GM12878 (cell line): ENCODE measurements around the gene KRTAP1-3. TPM values are rescaled to one million over a fixed set of nuclear protein-coding genes. Genes with fewer than 3 reads are reported as not detected.

Experiments used
- ATAC-seq: fragments of 200-7000 bp; cut with Tn5 transposase; 3 replicates; pipeline ENCODE4 v1.9.1; 2020; ENCODE audit warnings: mild to moderate bottlenecking, moderate library complexity
- BruUV-seq: library from RNA; stranded (reverse); fragments of 400-500 nt; replicated peaks from 2 replicates; lab custom pipeline; 2021; lab: Mats Ljungman, UMichigan
- CTCF ChIA-PET: fragments of 300-600 bp; sonication (Branson Sonifier 250); formaldehyde crosslinking; extraction: SDS; loops from one replicate; lab custom pipeline; 2021; ENCODE audit warnings: inconsistent platforms; lab: Yijun Ruan, JAX
- POLR2A ChIA-PET: fragments of 350-600 bp; formaldehyde crosslinking; extraction: SDS; loops from one replicate; lab custom pipeline; 2021; ENCODE audit warnings: inconsistent platforms; lab: Charles Lee
- RAD21 ChIA-PET: fragments of 300-600 bp; sonication (Branson Sonifier 250); formaldehyde crosslinking; loops from one replicate; lab custom pipeline; 2023; ENCODE audit warnings: antibody characterized with exemption; ENCODE audit not compliant: unreplicated experiment; lab: Charles Lee
- SMC1A ChIA-PET: fragments of 300-600 bp; sonication (Branson Sonifier 250); formaldehyde crosslinking; loops from one replicate; lab custom pipeline; 2023; ENCODE audit not compliant: unreplicated experiment, uncharacterized antibody; lab: Charles Lee
- DNase-seq: peaks from one replicate; pipeline ENCODE4 v3.0.0-alpha.2; 2011; ENCODE audit warnings: low read depth, low spot score
- FAIRE-seq: peaks from 3 replicates; lab custom pipeline; 2011; peaks lifted over from hg19 to GRCh38; lab: Jason Lieb, UNC
- H2AFZ ChIP-seq: 2 replicates; pipeline ENCODE4 v1.6.0; 2011; ENCODE audit warnings: low read depth, low read length, control low read depth; ENCODE audit not compliant: control insufficient read depth
- H3K27ac ChIP-seq: 2 replicates; pipeline ENCODE4 v1.5.1; 2011; ENCODE audit warnings: control low read depth; ENCODE audit not compliant: control insufficient read depth, insufficient read depth
- H3K27me3 ChIP-seq, 2 experiments: replicated peaks in 1 of 2; 2 replicates each; pipeline versions ENCODE4 v1.6.0 to v1.6.1; 2011; ENCODE audit warnings: low read length in 1 of 2; ENCODE audit not compliant: control insufficient read depth in 2 of 2, insufficient read depth in 2 of 2
- H3K36me3 ChIP-seq, 2 experiments: 2 replicates each; pipeline ENCODE4 v1.5.1; 2011; ENCODE audit warnings: low read length in 1 of 2; ENCODE audit not compliant: control insufficient read depth in 2 of 2, insufficient read depth in 2 of 2
- H3K4me1 ChIP-seq: 2 replicates; pipeline ENCODE4 v1.6.1; 2011; ENCODE audit warnings: mild to moderate bottlenecking, low read length, moderate library complexity, mixed read lengths; ENCODE audit not compliant: control insufficient read depth, insufficient read depth
- H3K4me2 ChIP-seq: 2 replicates; pipeline ENCODE4 v1.6.0; 2011; ENCODE audit warnings: control low read depth; ENCODE audit not compliant: control insufficient read depth, insufficient read depth
- H3K4me3 ChIP-seq: fragments of 200-600 bp; sonication (generic); 2 replicates; pipeline ENCODE4 v1.5.1; 2016
- H3K79me2 ChIP-seq: 2 replicates; pipeline ENCODE4 v1.6.0; 2011; ENCODE audit warnings: low read length; ENCODE audit not compliant: control insufficient read depth, insufficient read depth
- H3K9ac ChIP-seq: 2 replicates; pipeline ENCODE4 v1.8.0; 2011; ENCODE audit warnings: low read length, control low read depth, mixed read lengths; ENCODE audit not compliant: control insufficient read depth, insufficient read depth
- H3K9me3 ChIP-seq: replicated peaks from 3 replicates; pipeline ENCODE4 v1.5.1; 2011; ENCODE audit warnings: mild to moderate bottlenecking, low read length; ENCODE audit not compliant: control insufficient read depth, insufficient read depth
- H4K20me1 ChIP-seq: 2 replicates; pipeline ENCODE4 v1.6.0; 2011; ENCODE audit not compliant: control insufficient read depth, insufficient read depth
- CBFB ChIP-seq: IDR thresholded peaks from 2 replicates; pipeline ENCODE4 v1.6.1; 2016; ENCODE audit warnings: antibody characterized with exemption, low read depth
- CHD2 ChIP-seq: IDR thresholded peaks from 2 replicates; pipeline ENCODE4 v1.6.1; 2011; ENCODE audit warnings: low read depth, low read length, improper control_type of control experiment, borderline replicate concordance
- PAX5 ChIP-seq: IDR thresholded peaks from 2 replicates; pipeline ENCODE4 v1.6.1; 2011; ENCODE audit warnings: low read depth, low read length, borderline replicate concordance
- POU2F2 ChIP-seq: IDR thresholded peaks from 3 replicates; pipeline ENCODE4 v1.6.1; 2011; ENCODE audit warnings: low read depth, mild to moderate bottlenecking, low read length, borderline replicate concordance
- RAD21 ChIP-seq: IDR thresholded peaks from 2 replicates; pipeline ENCODE4 v1.6.1; 2011; ENCODE audit warnings: mild to moderate bottlenecking, low read depth, low read length, moderate library complexity; ENCODE audit not compliant: insufficient read depth
- SIN3A ChIP-seq: IDR thresholded peaks from 2 replicates; pipeline ENCODE4 v1.6.1; 2012; ENCODE audit warnings: low read depth, low read length, improper control_type of control experiment
- ZNF207 ChIP-seq: fragments of 450-650 bp; IDR thresholded peaks from 2 replicates; pipeline ENCODE4 v1.6.1; 2014; ENCODE audit warnings: antibody characterized with exemption, mild to moderate bottlenecking, borderline replicate concordance
- ZNF24 ChIP-seq: fragments of 450-650 bp; IDR thresholded peaks from 2 replicates; pipeline ENCODE4 v1.6.1; 2017; ENCODE audit warnings: antibody characterized with exemption, mild to moderate bottlenecking
- ZNF274 ChIP-seq: IDR thresholded peaks from one replicate; pipeline ENCODE4 v1.8.0; 2011; ENCODE audit not compliant: insufficient read length, insufficient read depth
- ZNF384 ChIP-seq: IDR thresholded peaks from 2 replicates; pipeline ENCODE4 v1.6.1; 2012; ENCODE audit warnings: low read depth, mild to moderate bottlenecking, low read length, improper control_type of control experiment, borderline replicate concordance
- WGBS: methylation state at CpG from one replicate; pipeline ENCODE4 v1.1.6; 2016; ENCODE audit warnings: low lambda C conversion rate; ENCODE audit not compliant: insufficient replicate concordance, insufficient coverage; ENCODE audit errors: missing lambda C conversion rate; 5-methylcytosine and 5-hydroxymethylcytosine counted together
- in situ Hi-C: fragments of 300-500 bp; cut with MboI; formaldehyde crosslinking; loops from 9 replicates; pipeline ENCODE4 v1.14.3; 2018; ENCODE audit warnings: mixed read lengths
- intact Hi-C: fragments of 100-400 bp; cut with micrococcal nuclease; formaldehyde crosslinking; loops from one replicate; pipeline ENCODE4 v1.14.2; 2022; ENCODE audit not compliant: unreplicated experiment
- polyA plus RNA-seq, 11 experiments: library from polyadenylated mRNA; depleted of rRNA in 4 of 11; unstranded in 6 of 11; stranded (reverse) in 5 of 11; fragments of >200 nt; fragmentation: Nextera tagmentation in 4 of 11; fragmentation: Illumina TruSeq in 1 of 11; extraction: Ambion mirVana in 4 of 11; extraction: Trizol in 1 of 11; gene quantifications; 1 replicate in 1 of 11; 2 replicates in 10 of 11; pipeline versions ENCODE4 v1.2.1 to v1.2.3, GENCODE V29; 2011 to 2016; ENCODE audit warnings: inconsistent platforms in 2 of 11, missing spikeins in 2 of 11, low read depth in 1 of 11
- total RNA-seq, 4 experiments: library from RNA; depleted of rRNA in 3 of 4; stranded (reverse); fragments of >200 nt in 3 of 4; fragmentation: Illumina TruSeq in 1 of 4; extraction: Trizol in 1 of 4; gene quantifications; 2 replicates each; pipeline versions ENCODE4 v1.2.1 to v1.2.3, GENCODE V29; 2013 to 2021
- TF ChIP-seq, protein P1 (sequence below): fragments of 450-650 bp; IDR thresholded peaks from 2 replicates; pipeline ENCODE4 v1.6.1; 2016; ENCODE audit warnings: mild to moderate bottlenecking
- TF ChIP-seq, protein P2 (sequence below): fragments of 450-650 bp; IDR thresholded peaks from 2 replicates; pipeline ENCODE4 v1.6.1; 2014; ENCODE audit warnings: mild to moderate bottlenecking
- TF ChIP-seq, protein P3 (sequence below): fragments of 450-650 bp; formaldehyde crosslinking; IDR thresholded peaks from 2 replicates; pipeline ENCODE4 v1.4.0; 2020; ENCODE audit warnings: mild to moderate bottlenecking, moderate library complexity

Gene KRTAP1-3
- total and polyA plus RNA-seq, 10 of the 15 experiments (the other 5 are each of a cell fraction or from before 2014, with no cell fraction given), result not detected

GRCh38 chr17:41009301-41009760 is 25.3 kb downstream of the KRTAP1-3 start:
- intact Hi-C loops, result no loop called here
- TF ChIP-seq RAD21, result no peak
- TF ChIP-seq CHD2, result no peak
- TF ChIP-seq ZNF207, result no peak
- RAD21 ChIA-PET, result no interaction called here
- no peak overlapping the region for H2AFZ ChIP-seq
- H3K9ac ChIP-seq, result no peak overlapping the region
- no peaks in the 10 kb centered on the region for H3K4me1 ChIP-seq
- no peak overlapping the region for H3K4me2 ChIP-seq
- CTCF ChIA-PET, result interaction anchor here (0.8 kb wide), 1 partner anchor 45 kb away, joined by 3 read pairs; no protein-coding TSS in a partner anchor
- WGBS, result 4% methylated on average over 4 of the region's 4 CpGs
- in situ Hi-C loops, result no loop called here
- SMC1A ChIA-PET, result no interaction called here
- H3K27ac ChIP-seq, result no peak overlapping the region
- no peaks in the 10 kb centered on the region for H3K36me3 ChIP-seq
- POLR2A ChIA-PET, result no interaction called here
- no TSS peak for BruUV-seq
- H3K79me2 ChIP-seq, result no peaks in the 10 kb centered on the region
- no peak overlapping the region for H3K4me3 ChIP-seq
- H3K27me3 ChIP-seq, result peaks cover 0 to 3% of the 10 kb centered on the region in 2 experiments; a peak in 2 of 4 replicates
- FAIRE-seq (no peak), DNase-seq (no peak), ATAC-seq (no peak)
- no peaks in the 10 kb centered on the region for H4K20me1 ChIP-seq
- no peaks in the 10 kb centered on the region for H3K9me3 ChIP-seq

DNA sequence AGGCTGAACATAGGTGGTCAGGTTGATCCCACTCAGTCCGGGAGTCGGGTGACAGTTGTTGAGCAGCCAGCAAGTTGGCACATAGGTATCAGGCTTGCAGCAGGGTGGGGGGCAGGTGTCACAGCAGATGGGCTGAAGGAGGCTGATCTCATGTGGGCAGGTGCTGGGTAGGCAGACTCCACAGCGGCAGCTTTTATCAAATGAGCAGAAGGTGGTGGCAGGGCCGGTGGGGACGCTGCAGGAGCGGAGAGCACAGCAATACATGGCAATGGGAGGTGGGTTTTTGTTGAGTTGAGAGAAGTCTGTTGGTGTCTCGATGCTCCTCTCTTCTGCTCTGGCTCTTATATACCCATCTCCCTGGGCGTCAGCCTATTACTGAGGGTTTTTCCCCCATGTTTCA is 25.9 kb downstream of the KRTAP1-3 start, which contains the start of gene KRTAP3-1:
Gene KRTAP3-1, minus strand, starts transcription at position 318 of the 400 bp plus-strand sequence. Its CDS starts 54 bp downstream, at position 264.
- Histone ChIP-seq H3K9ac (no peak within 1 kb of the TSS), H3K9me3 (no peaks in the 10 kb centered on the region), H3K79me2 (no peaks in the 10 kb centered on the region), H3K27me3 (peaks cover 0 to 3% of the 10 kb centered on the region in 2 experiments; a peak in 2 of 4 replicates), H3K36me3 (no peaks in the 10 kb centered on the region), H4K20me1 (no peaks in the 10 kb centered on the region), H3K4me1 (no peaks in the 10 kb centered on the region), H3K27ac (no peak within 1 kb of the TSS), H3K4me3 (no peak within 1 kb of the TSS), H2AFZ (no peak within 1 kb of the TSS), H3K4me2 (no peak within 1 kb of the TSS)
- ATAC-seq, result no peak
- BruUV-seq, result no TSS peak
- ChIA-PET SMC1A (no interaction called here), POLR2A (no interaction called here), CTCF (no interaction called here), RAD21 (no interaction called here)
- DNase-seq, result no peak
- in situ Hi-C loops (no loop called here), intact Hi-C loops (no loop called here)
- WGBS, result 45% methylated on average over 8 of the region's 8 CpGs
- no peak for FAIRE-seq
- TF ChIP-seq POU2F2 (no peak), ZNF274 (no peak), SIN3A (no peak), CBFB (no peak), PAX5 (no peak), ZNF384 (no peak), ZNF24 (no peak)
- TF ChIP-seq, protein P1, sequence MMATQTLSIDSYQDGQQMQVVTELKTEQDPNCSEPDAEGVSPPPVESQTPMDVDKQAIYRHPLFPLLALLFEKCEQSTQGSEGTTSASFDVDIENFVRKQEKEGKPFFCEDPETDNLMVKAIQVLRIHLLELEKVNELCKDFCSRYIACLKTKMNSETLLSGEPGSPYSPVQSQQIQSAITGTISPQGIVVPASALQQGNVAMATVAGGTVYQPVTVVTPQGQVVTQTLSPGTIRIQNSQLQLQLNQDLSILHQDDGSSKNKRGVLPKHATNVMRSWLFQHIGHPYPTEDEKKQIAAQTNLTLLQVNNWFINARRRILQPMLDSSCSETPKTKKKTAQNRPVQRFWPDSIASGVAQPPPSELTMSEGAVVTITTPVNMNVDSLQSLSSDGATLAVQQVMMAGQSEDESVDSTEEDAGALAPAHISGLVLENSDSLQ, result no peak
- TF ChIP-seq, protein P2, sequence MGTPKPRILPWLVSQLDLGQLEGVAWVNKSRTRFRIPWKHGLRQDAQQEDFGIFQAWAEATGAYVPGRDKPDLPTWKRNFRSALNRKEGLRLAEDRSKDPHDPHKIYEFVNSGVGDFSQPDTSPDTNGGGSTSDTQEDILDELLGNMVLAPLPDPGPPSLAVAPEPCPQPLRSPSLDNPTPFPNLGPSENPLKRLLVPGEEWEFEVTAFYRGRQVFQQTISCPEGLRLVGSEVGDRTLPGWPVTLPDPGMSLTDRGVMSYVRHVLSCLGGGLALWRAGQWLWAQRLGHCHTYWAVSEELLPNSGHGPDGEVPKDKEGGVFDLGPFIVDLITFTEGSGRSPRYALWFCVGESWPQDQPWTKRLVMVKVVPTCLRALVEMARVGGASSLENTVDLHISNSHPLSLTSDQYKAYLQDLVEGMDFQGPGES, result no peak
- TF ChIP-seq, protein P3, sequence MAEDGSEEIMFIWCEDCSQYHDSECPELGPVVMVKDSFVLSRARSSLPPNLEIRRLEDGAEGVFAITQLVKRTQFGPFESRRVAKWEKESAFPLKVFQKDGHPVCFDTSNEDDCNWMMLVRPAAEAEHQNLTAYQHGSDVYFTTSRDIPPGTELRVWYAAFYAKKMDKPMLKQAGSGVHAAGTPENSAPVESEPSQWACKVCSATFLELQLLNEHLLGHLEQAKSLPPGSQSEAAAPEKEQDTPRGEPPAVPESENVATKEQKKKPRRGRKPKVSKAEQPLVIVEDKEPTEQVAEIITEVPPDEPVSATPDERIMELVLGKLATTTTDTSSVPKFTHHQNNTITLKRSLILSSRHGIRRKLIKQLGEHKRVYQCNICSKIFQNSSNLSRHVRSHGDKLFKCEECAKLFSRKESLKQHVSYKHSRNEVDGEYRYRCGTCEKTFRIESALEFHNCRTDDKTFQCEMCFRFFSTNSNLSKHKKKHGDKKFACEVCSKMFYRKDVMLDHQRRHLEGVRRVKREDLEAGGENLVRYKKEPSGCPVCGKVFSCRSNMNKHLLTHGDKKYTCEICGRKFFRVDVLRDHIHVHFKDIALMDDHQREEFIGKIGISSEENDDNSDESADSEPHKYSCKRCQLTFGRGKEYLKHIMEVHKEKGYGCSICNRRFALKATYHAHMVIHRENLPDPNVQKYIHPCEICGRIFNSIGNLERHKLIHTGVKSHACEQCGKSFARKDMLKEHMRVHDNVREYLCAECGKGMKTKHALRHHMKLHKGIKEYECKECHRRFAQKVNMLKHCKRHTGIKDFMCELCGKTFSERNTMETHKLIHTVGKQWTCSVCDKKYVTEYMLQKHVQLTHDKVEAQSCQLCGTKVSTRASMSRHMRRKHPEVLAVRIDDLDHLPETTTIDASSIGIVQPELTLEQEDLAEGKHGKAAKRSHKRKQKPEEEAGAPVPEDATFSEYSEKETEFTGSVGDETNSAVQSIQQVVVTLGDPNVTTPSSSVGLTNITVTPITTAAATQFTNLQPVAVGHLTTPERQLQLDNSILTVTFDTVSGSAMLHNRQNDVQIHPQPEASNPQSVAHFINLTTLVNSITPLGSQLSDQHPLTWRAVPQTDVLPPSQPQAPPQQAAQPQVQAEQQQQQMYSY (CRISPR knock-in tag), result no peak
